IMR-90 (cell line): ENCODE measurements around the gene SNAP25. TPM values are rescaled to one million over a fixed set of nuclear protein-coding genes. Genes with fewer than 3 reads are reported as not detected.

Source experiments
- ATAC-seq: fragments of 200-7000 bp; cut with Tn5 transposase; 2 replicates; pipeline ENCODE4 v1.9.1; 2020; ENCODE audit warnings: low read depth, mild to moderate bottlenecking, moderate library complexity
- BruUV-seq: library from RNA; stranded (reverse); fragments of 400-500 nt; replicated peaks from 2 replicates; lab custom pipeline; 2021; lab: Mats Ljungman, UMichigan
- CTCF ChIA-PET: fragments of 300-600 bp; formaldehyde crosslinking; extraction: SDS; loops from one replicate; lab custom pipeline; 2021; ENCODE audit warnings: antibody characterized with exemption; lab: Yijun Ruan, JAX
- POLR2A ChIA-PET: fragments of 300-600 bp; sonication (Branson Sonifier 250); formaldehyde crosslinking; loops from one replicate; lab custom pipeline; 2022; ENCODE audit warnings: antibody characterized with exemption; ENCODE audit not compliant: unreplicated experiment; lab: Charles Lee
- DNase-seq: peaks from one replicate; pipeline ENCODE4 v3.0.0; 2013
- H2AFZ ChIP-seq: replicated peaks from 2 replicates; pipeline ENCODE3; 2013; ENCODE audit warnings: low read length, mild to moderate bottlenecking; ENCODE audit not compliant: poor library complexity
- H2AK5ac ChIP-seq: 2 replicates; pipeline ENCODE4 v1.6.1; 2013; ENCODE audit warnings: low read depth, low read length, inconsistent platforms
- H2AK9ac ChIP-seq: replicated peaks from 2 replicates; pipeline ENCODE3; 2013; ENCODE audit warnings: mild to moderate bottlenecking, low read depth, low read length, moderate library complexity; ENCODE audit not compliant: poor library complexity
- H2BK120ac ChIP-seq: 2 replicates; pipeline ENCODE4 v1.6.1; 2013; ENCODE audit warnings: low read depth, low read length, inconsistent platforms
- H2BK15ac ChIP-seq: 3 replicates; pipeline ENCODE4 v1.6.1; 2013; ENCODE audit warnings: low read depth, low read length, inconsistent platforms
- H2BK20ac ChIP-seq: 2 replicates; pipeline ENCODE4 v1.6.1; 2013; ENCODE audit warnings: low read depth, mild to moderate bottlenecking, inconsistent platforms, low read length, moderate library complexity
- H2BK5ac ChIP-seq: 2 replicates; pipeline ENCODE4 v1.6.1; 2013; ENCODE audit warnings: mild to moderate bottlenecking, low read depth, low read length, inconsistent platforms; ENCODE audit not compliant: poor library complexity, severe bottlenecking
- H3K14ac ChIP-seq: replicated peaks from 2 replicates; pipeline ENCODE4 v1.6.1; 2013; ENCODE audit warnings: low read depth, low read length, inconsistent platforms
- H3K18ac ChIP-seq: 2 replicates; pipeline ENCODE4 v1.6.1; 2013; ENCODE audit warnings: low read depth, low read length, control low read depth
- H3K23ac ChIP-seq: 2 replicates; pipeline ENCODE4 v1.6.1; 2013; ENCODE audit warnings: low read depth, low read length, inconsistent platforms
- H3K27ac ChIP-seq: 2 replicates; pipeline ENCODE4 v1.5.1; 2013; ENCODE audit warnings: mild to moderate bottlenecking, control low read depth, low read length; ENCODE audit not compliant: insufficient read depth
- H3K27me3 ChIP-seq: 2 replicates; pipeline ENCODE4 v1.6.1; 2013; ENCODE audit warnings: low read length; ENCODE audit not compliant: control insufficient read depth, insufficient read depth
- H3K36me3 ChIP-seq: 2 replicates; pipeline ENCODE4 v1.6.1; 2013; ENCODE audit warnings: low read length, mixed read lengths; ENCODE audit not compliant: control insufficient read depth, insufficient read depth
- H3K4ac ChIP-seq: 2 replicates; pipeline ENCODE4 v1.6.1; 2013; ENCODE audit warnings: low read depth, low read length, inconsistent platforms
- H3K4me1 ChIP-seq: 2 replicates; pipeline ENCODE4 v1.6.1; 2013; ENCODE audit warnings: low read length, mixed read lengths; ENCODE audit not compliant: control insufficient read depth, insufficient read depth
- H3K4me2 ChIP-seq: 2 replicates; pipeline ENCODE4 v1.6.1; 2013; ENCODE audit warnings: low read depth, mild to moderate bottlenecking, control low read depth, low read length, moderate library complexity
- H3K4me3 ChIP-seq: 2 replicates; pipeline ENCODE4 v1.5.1; 2013; ENCODE audit warnings: low read depth, mild to moderate bottlenecking, control low read depth, low read length, moderate library complexity; ENCODE audit not compliant: insufficient read depth
- H3K56ac ChIP-seq: 2 replicates; pipeline ENCODE4 v1.6.1; 2013; ENCODE audit warnings: low read length, inconsistent platforms; ENCODE audit not compliant: insufficient read depth; ENCODE audit errors: extremely low read depth
- H3K79me1 ChIP-seq, 2 experiments: 2 replicates each; pipeline ENCODE4 v1.6.1; 2013; ENCODE audit warnings: low read length in 2 of 2, inconsistent platforms in 1 of 2, low read depth in 1 of 2
- H3K9ac ChIP-seq: 2 replicates; pipeline ENCODE4 v1.6.1; 2013; ENCODE audit warnings: low read depth, low read length, control low read depth
- H3K9me1 ChIP-seq: 2 replicates; pipeline ENCODE4 v1.6.1; 2013; ENCODE audit warnings: low read length, inconsistent platforms; ENCODE audit not compliant: insufficient read depth
- H3K9me3 ChIP-seq: 2 replicates; pipeline ENCODE4 v1.6.1; 2013; ENCODE audit warnings: low read length; ENCODE audit not compliant: control insufficient read depth, insufficient read depth
- H4K20me1 ChIP-seq: 2 replicates; pipeline ENCODE4 v1.6.1; 2013; ENCODE audit warnings: low read length, inconsistent platforms; ENCODE audit not compliant: insufficient read depth
- H4K5ac ChIP-seq: 2 replicates; pipeline ENCODE4 v1.6.1; 2013; ENCODE audit warnings: mild to moderate bottlenecking, low read depth, low read length, control low read depth
- H4K8ac ChIP-seq, 2 experiments: 2 replicates each; pipeline ENCODE4 v1.6.1; 2013; ENCODE audit warnings: low read depth in 2 of 2, low read length in 2 of 2, control low read depth in 1 of 2, inconsistent platforms in 1 of 2
- H4K91ac ChIP-seq: 2 replicates; pipeline ENCODE4 v1.6.1; 2013; ENCODE audit warnings: low read depth, low read length, inconsistent platforms; ENCODE audit not compliant: insufficient read depth
- BHLHE40 ChIP-seq: fragments of 150-350 bp; IDR thresholded peaks from 2 replicates; pipeline ENCODE4 v1.6.1; 2016; ENCODE audit warnings: mild to moderate bottlenecking, low read depth, low read length
- CEBPB ChIP-seq: IDR thresholded peaks from 2 replicates; pipeline ENCODE4 v1.6.1; 2012; ENCODE audit warnings: low read depth, low read length, improper control_type of control experiment
- MAFK ChIP-seq: IDR thresholded peaks from 2 replicates; pipeline ENCODE4 v1.6.1; 2012; ENCODE audit warnings: low read depth, low read length, improper control_type of control experiment
- MXI1 ChIP-seq: IDR thresholded peaks from 2 replicates; pipeline ENCODE4 v1.6.1; 2012; ENCODE audit warnings: low read depth, mild to moderate bottlenecking, low read length, moderate library complexity, borderline replicate concordance
- NFE2L2 ChIP-seq: fragments of 150-350 bp; IDR thresholded peaks from 2 replicates; pipeline ENCODE4 v1.6.1; 2016; ENCODE audit warnings: low read depth, mild to moderate bottlenecking, low read length
- dilution Hi-C: fragments of 300-500 bp; cut with HindIII; formaldehyde crosslinking; loops from one replicate; pipeline ENCODE4 v1.14.3; 2018; ENCODE audit warnings: low sequenced_read_pairs; ENCODE audit not compliant: unreplicated experiment
- in situ Hi-C: fragments of 300-500 bp; cut with MboI; formaldehyde crosslinking; loops from 3 replicates; pipeline ENCODE4 v1.14.3; 2019; ENCODE audit warnings: low sequenced_read_pairs, inconsistent platforms, mixed read lengths
- intact Hi-C: fragments of 100-400 bp; cut with micrococcal nuclease; formaldehyde crosslinking; loops from 2 replicates; pipeline ENCODE4 v1.10.0; 2022
- polyA plus RNA-seq, 3 experiments: library from polyadenylated mRNA; depleted of rRNA; stranded (reverse); fragments of >200 nt; gene quantifications; 2 replicates each; pipeline ENCODE4 v1.2.3, GENCODE V29; 2012; ENCODE audit warnings: low replicate concordance in 1 of 3
- total RNA-seq: library from RNA; depleted of rRNA; stranded (reverse); fragments of >200 nt; gene quantifications from 2 replicates; pipeline ENCODE4 v1.2.3, GENCODE V29; 2012
- TF ChIP-seq, protein P1 (sequence below): fragments of 150-350 bp; IDR thresholded peaks from 2 replicates; pipeline ENCODE4 v1.6.1; 2017; ENCODE audit warnings: mild to moderate bottlenecking, antibody characterized with exemption, low read length, low read depth
- TF ChIP-seq, protein P2 (sequence below): conservative IDR thresholded peaks from 2 replicates; pipeline ENCODE4 v1.5.1; 2012; ENCODE audit warnings: mild to moderate bottlenecking, low read depth, low read length, improper control_type of control experiment

The SNAP25 gene
- total and polyA plus RNA-seq, 2 of the 4 experiments (the other 2 are of a cell fraction), result 1.1 to 2.8 TPM

DNA sequence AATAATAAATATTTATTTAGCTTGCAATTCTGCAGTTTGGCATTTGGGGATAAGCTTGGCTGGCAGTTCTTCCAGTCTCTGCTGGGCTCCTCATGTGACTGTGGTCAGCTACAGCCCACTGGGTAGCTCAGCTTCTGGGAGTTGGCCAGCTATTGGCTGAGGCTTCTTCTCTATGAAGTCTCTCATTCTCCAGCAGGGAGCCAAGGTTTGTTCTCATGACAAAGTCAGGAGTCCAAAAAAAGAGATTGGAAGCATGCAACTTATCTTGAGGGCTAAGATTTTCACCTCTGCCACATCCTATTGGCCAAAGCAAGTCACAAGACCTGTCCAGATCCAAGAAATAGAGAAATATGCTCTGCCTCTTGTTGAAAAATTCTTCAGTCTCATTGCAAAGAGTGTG, 94.6 kb downstream of the SNAP25 start:
- Histone ChIP-seq H3K4me1 (peaks cover 27% of the 10 kb centered on the region), H2AK9ac (no peak overlapping the region), H2BK5ac (no peak overlapping the region), H3K4ac (peak overlapping the region; percentile 66), H3K56ac (no peak overlapping the region), H3K27ac (peak overlapping the region; percentile 2; the same call in 1 of the 2 replicates), H3K9ac (no peak overlapping the region), H3K23ac (no peak overlapping the region), H4K8ac (0 out of 4 replicates have a peak overlapping the region, but pooled peaks have one; percentile 33 to 53), H3K79me1 (no peaks in the 10 kb centered on the region), H3K9me3 (no peaks in the 10 kb centered on the region), H3K14ac (peak overlapping the region; percentile 62; the same call in 1 of the 2 replicates), H3K9me1 (peaks cover 9% of the 10 kb centered on the region), H3K4me2 (no peak overlapping the region; the same call in 1 of the 2 replicates), H3K18ac (peak overlapping the region; percentile 50), H3K4me3 (no peak overlapping the region), H4K5ac (peak overlapping the region; percentile 17; the same call in 1 of the 2 replicates), H2AFZ (no peak overlapping the region), H3K27me3 (no peaks in the 10 kb centered on the region), H2BK120ac (peak overlapping the region; percentile 65), H4K91ac (peak overlapping the region; percentile 20; the same call in 1 of the 2 replicates), H3K36me3 (no peaks in the 10 kb centered on the region), H2BK15ac (peak overlapping the region; percentile 43; the same call in 2 of the 3 replicates), H2AK5ac (peak overlapping the region; percentile 47; the same call in 1 of the 2 replicates), H2BK20ac (peak overlapping the region; percentile 22), H4K20me1 (no peaks in the 10 kb centered on the region)
- dilution Hi-C loops (no loop called here), intact Hi-C loops (loop anchor here (2.0 kb wide), 1 partner anchor 114 kb away; no protein-coding TSS in a partner anchor), in situ Hi-C loops (no loop called here)
- ChIA-PET POLR2A (no interaction called here), CTCF (no interaction called here)
- BruUV-seq, result no TSS peak
- no peak for TF ChIP-seq BHLHE40
- no peak for TF ChIP-seq CEBPB
- TF ChIP-seq MAFK, result no peak
- TF ChIP-seq, protein P1, sequence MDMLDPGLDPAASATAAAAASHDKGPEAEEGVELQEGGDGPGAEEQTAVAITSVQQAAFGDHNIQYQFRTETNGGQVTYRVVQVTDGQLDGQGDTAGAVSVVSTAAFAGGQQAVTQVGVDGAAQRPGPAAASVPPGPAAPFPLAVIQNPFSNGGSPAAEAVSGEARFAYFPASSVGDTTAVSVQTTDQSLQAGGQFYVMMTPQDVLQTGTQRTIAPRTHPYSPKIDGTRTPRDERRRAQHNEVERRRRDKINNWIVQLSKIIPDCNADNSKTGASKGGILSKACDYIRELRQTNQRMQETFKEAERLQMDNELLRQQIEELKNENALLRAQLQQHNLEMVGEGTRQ, result peak; percentile 27; the same call in 1 of the 2 replicates
- no peak for TF ChIP-seq NFE2L2
- no peak for TF ChIP-seq MXI1
- TF ChIP-seq, protein P2, sequence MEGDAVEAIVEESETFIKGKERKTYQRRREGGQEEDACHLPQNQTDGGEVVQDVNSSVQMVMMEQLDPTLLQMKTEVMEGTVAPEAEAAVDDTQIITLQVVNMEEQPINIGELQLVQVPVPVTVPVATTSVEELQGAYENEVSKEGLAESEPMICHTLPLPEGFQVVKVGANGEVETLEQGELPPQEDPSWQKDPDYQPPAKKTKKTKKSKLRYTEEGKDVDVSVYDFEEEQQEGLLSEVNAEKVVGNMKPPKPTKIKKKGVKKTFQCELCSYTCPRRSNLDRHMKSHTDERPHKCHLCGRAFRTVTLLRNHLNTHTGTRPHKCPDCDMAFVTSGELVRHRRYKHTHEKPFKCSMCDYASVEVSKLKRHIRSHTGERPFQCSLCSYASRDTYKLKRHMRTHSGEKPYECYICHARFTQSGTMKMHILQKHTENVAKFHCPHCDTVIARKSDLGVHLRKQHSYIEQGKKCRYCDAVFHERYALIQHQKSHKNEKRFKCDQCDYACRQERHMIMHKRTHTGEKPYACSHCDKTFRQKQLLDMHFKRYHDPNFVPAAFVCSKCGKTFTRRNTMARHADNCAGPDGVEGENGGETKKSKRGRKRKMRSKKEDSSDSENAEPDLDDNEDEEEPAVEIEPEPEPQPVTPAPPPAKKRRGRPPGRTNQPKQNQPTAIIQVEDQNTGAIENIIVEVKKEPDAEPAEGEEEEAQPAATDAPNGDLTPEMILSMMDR, result no peak
- DNase-seq, result no peak
- no peak for ATAC-seq
